Activated CD8-positive, alpha-beta memory T cell treated with anti-CD3 and anti-CD28 coated beads, Interleukin-2, amount 10 ng/mL, durations not matched to agents 7 days and 5 days (primary cell): ENCODE data around the gene GEMIN2. TPM values are rescaled to one million over a fixed set of nuclear protein-coding genes. Genes with fewer than 3 reads are reported as not detected.
A peak's percentile ranks its signal among the peaks of the same experiment; 100 is the strongest.
"Not testable (repeated sequence)": the region's sequence is repeated elsewhere in the genome, so short reads cannot be mapped to it uniquely, and the experiment has no call there.

Experiments used
- ATAC-seq: fragments of 150-1000 bp; cut with Tn5 transposase; one replicate; pipeline ENCODE4 v1.10.0; 2021; ENCODE audit warnings: moderate library complexity
- CTCF ChIA-PET: fragments of 350-600 bp; sonication (Branson Sonifier 250); formaldehyde crosslinking; loops from one replicate; lab custom pipeline; 2021; ENCODE audit warnings: antibody characterized with exemption; lab: Charles Lee
- DNase-seq: peaks from one replicate; pipeline ENCODE4 v3.0.0-alpha.2; 2020
- H3K27ac Mint-ChIP-seq: one replicate; pipeline ENCODE4 v1.8.0; 2021; ENCODE audit warnings: mild to moderate bottlenecking, mixed read lengths
- H3K27me3 Mint-ChIP-seq: one replicate; pipeline ENCODE4 v1.8.0; 2021; ENCODE audit warnings: mixed read lengths
- H3K36me3 Mint-ChIP-seq: one replicate; pipeline ENCODE4 v1.8.0; 2021; ENCODE audit warnings: mild to moderate bottlenecking, mixed read lengths
- H3K4me1 Mint-ChIP-seq: one replicate; pipeline ENCODE4 v1.8.0; 2021; ENCODE audit warnings: mixed read lengths
- H3K4me3 Mint-ChIP-seq: one replicate; pipeline ENCODE4 v1.8.0; 2021; ENCODE audit warnings: mild to moderate bottlenecking, moderate library complexity, mixed read lengths
- H3K9me3 Mint-ChIP-seq: one replicate; pipeline ENCODE4 v1.8.0; 2022; ENCODE audit warnings: low read depth, mixed read lengths
- total RNA-seq, 2 experiments: library from RNA; stranded (reverse); gene quantifications; one replicate each; pipeline ENCODE4 v1.2.3, GENCODE V29; 2021

The GEMIN2 gene
- total RNA-seq, 2 experiments from 2014 or later: 22.5 to 26.3 TPM

DNA sequence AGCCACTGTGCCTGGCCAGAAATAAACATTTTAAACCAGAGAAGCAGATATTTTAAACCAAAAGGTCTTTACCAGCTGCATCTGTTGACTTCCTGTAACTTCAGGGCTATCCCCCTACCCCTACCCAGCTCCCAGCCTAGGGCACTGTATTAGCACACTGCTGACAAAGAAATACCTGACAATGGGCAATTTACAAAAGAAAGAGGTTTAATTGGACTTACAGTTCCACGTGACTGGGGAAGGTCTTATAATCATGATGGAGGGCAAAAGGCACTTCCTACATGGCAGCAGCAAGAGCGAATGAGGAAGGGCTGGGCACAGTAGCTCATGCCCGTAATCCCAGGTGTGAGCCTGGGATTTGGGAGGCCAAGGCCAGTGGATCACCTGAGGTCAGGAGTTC lies 26.0 kb downstream of the GEMIN2 start:
- no peak for DNase-seq
- peak overlapping the region; percentile 3 for H3K27ac Mint-ChIP-seq
- H3K4me1 Mint-ChIP-seq: no peaks in the 10 kb centered on the region
- no peaks in the 10 kb centered on the region for H3K27me3 Mint-ChIP-seq
- no peak for ATAC-seq
- CTCF ChIA-PET: interaction anchor here (1.0 kb wide), 1 partner anchor 273 kb away, joined by 3 read pairs; no protein-coding TSS in a partner anchor
- H3K9me3 Mint-ChIP-seq: peaks cover 2% of the 10 kb centered on the region
- H3K36me3 Mint-ChIP-seq: peaks cover 48% of the 10 kb centered on the region
- no peak overlapping the region for H3K4me3 Mint-ChIP-seq

DNA sequence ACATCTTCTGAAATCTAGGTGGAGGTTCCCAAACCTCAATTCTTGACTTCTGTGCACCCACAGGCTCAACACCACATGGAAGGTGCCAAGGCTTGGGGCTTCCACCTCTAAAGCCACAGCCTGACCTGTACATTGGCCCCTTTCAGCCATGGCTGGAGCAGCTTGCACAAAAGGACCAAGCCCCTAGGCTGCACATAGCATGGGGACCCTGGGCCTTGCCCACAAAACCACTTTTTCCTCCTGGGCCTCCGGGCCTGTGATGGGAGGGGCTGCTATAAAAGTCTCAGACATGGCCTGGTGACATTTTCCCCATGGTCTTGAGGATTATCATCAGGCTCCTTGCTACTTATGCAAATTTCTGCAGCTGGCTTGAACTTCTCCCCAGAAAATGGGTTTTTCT lies 27.5 kb downstream of the GEMIN2 start:
- H3K4me3 Mint-ChIP-seq, H3K27me3 Mint-ChIP-seq, H3K27ac Mint-ChIP-seq, ATAC-seq, H3K9me3 Mint-ChIP-seq, CTCF ChIA-PET, H3K4me1 Mint-ChIP-seq, DNase-seq: not testable (repeated sequence)
- H3K36me3 Mint-ChIP-seq: peaks cover 44% of the 10 kb centered on the region

DNA sequence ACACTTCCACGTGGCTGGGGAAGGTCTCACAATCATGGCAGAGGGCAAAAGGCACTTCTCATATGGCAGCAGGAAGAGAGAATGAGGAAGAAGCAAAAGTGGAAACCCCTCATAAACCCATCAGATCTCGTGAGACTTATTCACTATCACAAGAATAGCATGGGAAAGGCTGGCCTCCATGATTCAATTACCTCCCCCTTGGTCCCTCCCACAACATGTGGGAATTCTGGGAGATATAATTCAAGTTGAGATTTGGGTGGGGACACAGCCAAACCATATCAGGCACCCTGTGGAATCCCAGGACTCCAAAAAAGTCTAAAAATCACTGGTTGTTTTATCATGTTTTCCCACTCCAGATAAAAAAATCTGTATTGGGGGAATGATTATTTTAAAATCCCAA lies 29.1 kb downstream of the GEMIN2 start:
- peaks cover 50% of the 10 kb centered on the region for H3K36me3 Mint-ChIP-seq
- DNase-seq: not testable (repeated sequence)

DNA sequence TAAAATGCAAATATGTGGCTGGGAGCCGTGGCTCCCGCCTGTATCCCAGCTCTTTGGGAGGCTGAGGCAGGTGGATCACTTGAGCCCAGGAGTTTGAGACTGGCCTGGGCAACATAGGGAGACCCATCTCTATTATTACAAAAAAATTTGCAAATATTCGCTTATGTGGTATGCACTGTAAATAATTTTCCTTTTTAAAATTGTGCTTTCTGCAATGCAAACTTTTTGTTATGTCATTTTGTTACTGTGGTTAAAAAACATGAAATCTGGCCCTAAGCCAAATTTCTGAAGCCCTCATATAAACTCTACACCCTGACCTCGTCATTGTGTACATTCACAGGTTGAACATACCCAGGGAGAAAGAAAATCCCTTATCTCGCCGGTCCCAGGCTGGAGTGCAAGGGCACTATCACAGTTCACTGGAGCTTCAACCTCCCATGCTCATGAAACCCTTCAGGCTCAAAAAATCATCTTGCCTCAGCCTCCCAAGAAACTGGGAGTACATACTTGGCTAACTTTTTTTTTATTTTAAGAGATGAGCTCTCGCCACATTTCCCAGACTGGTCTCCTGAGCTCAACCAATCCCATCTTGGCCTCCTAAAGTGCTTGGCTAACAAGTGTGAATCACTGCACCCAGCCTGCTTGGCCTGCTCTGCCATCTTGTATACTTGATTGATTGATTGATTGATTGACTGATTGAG lies 31.3 kb downstream of the GEMIN2 start:
- no peak overlapping the region for H3K27ac Mint-ChIP-seq

More for the DNA sequence above, 29.1 kb downstream of the GEMIN2 start:
- CTCF ChIA-PET, H3K9me3 Mint-ChIP-seq, H3K4me1 Mint-ChIP-seq, ATAC-seq, H3K4me3 Mint-ChIP-seq, H3K27me3 Mint-ChIP-seq, H3K27ac Mint-ChIP-seq: not testable (repeated sequence)

GRCh38 chr14:39154594-39155189 lies 40.6 kb downstream of the GEMIN2 start:
- H3K36me3 Mint-ChIP-seq: peaks cover 30% of the 10 kb centered on the region

More for the DNA sequence above, 31.3 kb downstream of the GEMIN2 start:
- Mint-ChIP-seq H3K4me1 (no peaks in the 10 kb centered on the region), H3K4me3 (no peak overlapping the region), H3K9me3 (peaks cover 2% of the 10 kb centered on the region), H3K27me3 (no peaks in the 10 kb centered on the region), H3K36me3 (peaks cover 47% of the 10 kb centered on the region)
- CTCF ChIA-PET: no interaction called here
- ATAC-seq: no peak
- no peak for DNase-seq

GRCh38 chr14:39157491-39157890 lies 43.4 kb downstream of the GEMIN2 start:
- no peak overlapping the region for H3K4me3 Mint-ChIP-seq
- no peak overlapping the region for H3K27ac Mint-ChIP-seq
- DNase-seq: no peak
- peaks cover 36% of the 10 kb centered on the region for H3K36me3 Mint-ChIP-seq
- CTCF ChIA-PET: interaction anchor here (0.7 to 0.9 kb wide), 2 partner anchors 13 to 69 kb away, joined by 3 to 4 read pairs; partner anchors contain the start of gene TRAPPC6B
- no peaks in the 10 kb centered on the region for H3K27me3 Mint-ChIP-seq
- H3K4me1 Mint-ChIP-seq: peaks cover 10% of the 10 kb centered on the region
- ATAC-seq: no peak
- no peaks in the 10 kb centered on the region for H3K9me3 Mint-ChIP-seq

More at GRCh38 chr14:39154594-39155189, 40.6 kb downstream of the GEMIN2 start:
- CTCF ChIA-PET: interaction anchor here (1.1 kb wide), 1 partner anchor 15 kb away, joined by 3 read pairs; the partner anchor contains the start of gene TRAPPC6B
- no peaks in the 10 kb centered on the region for H3K27me3 Mint-ChIP-seq
- H3K27ac Mint-ChIP-seq: no peak overlapping the region
- ATAC-seq (no peak), DNase-seq (no peak)
- peaks cover 6% of the 10 kb centered on the region for H3K4me1 Mint-ChIP-seq
- no peak overlapping the region for H3K4me3 Mint-ChIP-seq
- no peaks in the 10 kb centered on the region for H3K9me3 Mint-ChIP-seq

DNA sequence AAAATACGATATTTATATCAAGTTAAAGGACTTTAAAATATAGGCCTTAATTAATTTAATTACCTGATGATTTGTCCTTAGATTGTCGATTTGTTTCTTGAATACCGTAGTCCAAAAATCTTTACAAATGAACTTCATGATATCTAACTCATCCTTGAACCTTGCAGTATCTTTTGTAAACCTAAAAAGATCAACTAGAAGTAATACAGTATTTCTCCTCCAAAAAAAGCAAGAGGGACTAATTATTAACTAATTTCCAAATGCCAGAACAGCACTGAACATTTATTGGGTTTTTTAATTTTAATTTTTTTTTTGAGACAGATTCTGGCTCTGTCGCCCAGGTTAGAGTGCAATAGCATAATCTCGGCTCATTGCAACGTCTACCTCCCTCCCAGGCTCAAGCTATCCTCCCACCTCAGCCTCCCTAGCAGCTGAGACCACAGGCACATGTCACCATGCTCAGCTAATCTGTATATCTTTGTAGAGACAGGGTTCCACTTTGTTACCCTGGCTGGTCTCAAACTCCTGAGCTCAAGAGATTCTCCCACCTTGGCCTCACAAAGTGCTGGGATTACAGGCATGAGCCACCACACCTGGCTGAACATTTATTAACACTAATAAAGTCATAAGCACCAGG lies 44.2 kb downstream of the GEMIN2 start:
- no peaks in the 10 kb centered on the region for H3K27me3 Mint-ChIP-seq
- CTCF ChIA-PET: interaction anchor here (0.9 kb wide), 1 partner anchor 12 kb away, joined by 3 read pairs; the partner anchor contains the start of gene TRAPPC6B
- no peak for DNase-seq
- peaks cover 13% of the 10 kb centered on the region for H3K4me1 Mint-ChIP-seq
- H3K36me3 Mint-ChIP-seq: peaks cover 40% of the 10 kb centered on the region
- H3K27ac Mint-ChIP-seq: no peak overlapping the region
- no peaks in the 10 kb centered on the region for H3K9me3 Mint-ChIP-seq
- no peak for ATAC-seq
- H3K4me3 Mint-ChIP-seq: no peak overlapping the region

DNA sequence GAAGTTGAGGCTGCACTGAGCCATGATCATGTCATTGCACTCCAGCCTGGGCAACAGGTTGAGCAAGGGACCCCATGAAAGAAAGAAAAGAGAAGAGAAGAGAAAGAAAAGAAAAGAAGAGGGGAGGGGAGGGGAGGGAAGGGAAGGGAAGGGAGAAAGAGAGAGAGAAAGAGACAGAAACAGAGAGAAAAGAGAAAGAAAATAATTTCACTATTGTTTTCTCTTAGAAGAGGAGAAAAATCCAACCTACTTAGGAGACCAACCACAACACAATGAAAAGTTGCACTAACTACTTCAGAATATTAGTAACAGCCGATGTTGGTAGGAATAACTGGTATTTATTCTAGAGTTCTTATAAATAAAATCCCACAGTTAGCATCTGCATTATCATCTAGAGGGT lies 46.4 kb downstream of the GEMIN2 start:
- Mint-ChIP-seq H3K27ac (no peak overlapping the region), H3K4me1 (peaks cover 18% of the 10 kb centered on the region), H3K36me3 (peaks cover 47% of the 10 kb centered on the region), H3K27me3 (no peaks in the 10 kb centered on the region), H3K9me3 (no peaks in the 10 kb centered on the region), H3K4me3 (no peak overlapping the region)
- CTCF ChIA-PET: no interaction called here
- ATAC-seq (no peak), DNase-seq (no peak)

DNA sequence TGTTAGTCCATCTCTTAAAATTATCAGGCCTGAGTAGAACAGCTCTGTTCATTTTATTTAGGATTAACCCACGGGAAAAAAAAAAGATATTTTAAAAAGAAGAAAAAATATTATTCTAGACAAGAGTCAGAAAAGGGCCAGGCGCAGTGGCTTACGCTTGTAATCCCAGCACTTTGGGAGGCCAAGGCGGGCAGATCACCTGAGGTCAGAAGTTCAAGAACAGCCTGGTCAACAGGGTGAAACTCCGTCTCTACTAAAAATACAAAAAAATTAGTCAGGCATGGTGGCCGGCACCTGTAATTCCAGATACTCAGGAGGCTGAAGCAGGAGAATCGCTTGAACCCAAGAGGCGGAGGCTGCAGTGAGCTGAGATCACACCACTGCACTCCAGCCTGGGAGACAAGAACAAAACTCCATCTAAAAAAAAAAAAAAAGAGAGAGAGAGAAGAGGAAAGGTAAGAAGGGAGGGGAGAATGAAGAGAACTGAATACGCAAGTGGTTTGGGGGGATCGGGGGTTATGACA lies 53.7 kb downstream of the GEMIN2 start:
- CTCF ChIA-PET: interaction anchor here (1.1 to 1.3 kb wide), 3 partner anchors 25 to 259 kb away, joined by 3 to 4 read pairs (median 3); no protein-coding TSS in a partner anchor
- not testable (repeated sequence) for H3K9me3 Mint-ChIP-seq, DNase-seq, H3K27ac Mint-ChIP-seq, ATAC-seq, H3K27me3 Mint-ChIP-seq
- H3K4me1 Mint-ChIP-seq: peaks cover 44% of the 10 kb centered on the region
- peaks cover 25% of the 10 kb centered on the region for H3K36me3 Mint-ChIP-seq
- H3K4me3 Mint-ChIP-seq: peak overlapping the region; percentile 87

DNA sequence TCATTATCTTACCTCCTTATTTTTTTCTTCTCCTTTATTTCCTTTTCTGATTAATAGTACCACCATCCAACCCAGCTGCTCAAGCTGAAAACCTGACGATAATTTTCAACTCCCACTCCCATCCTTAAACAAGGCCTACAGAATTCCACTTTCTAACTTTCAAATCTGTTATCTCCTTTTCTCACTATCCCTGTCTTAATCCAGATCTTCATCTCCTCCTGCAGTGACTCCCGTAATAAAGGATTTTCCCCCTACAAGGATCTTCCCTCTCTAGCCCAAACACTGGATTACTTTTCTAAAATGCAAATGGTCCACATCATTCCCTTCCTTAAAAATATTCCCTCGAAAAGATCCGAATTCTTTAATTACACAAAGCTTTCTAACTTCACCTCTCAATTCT lies 54.5 kb downstream of the GEMIN2 start:
- Mint-ChIP-seq H3K9me3 (no peaks in the 10 kb centered on the region), H3K27me3 (no peaks in the 10 kb centered on the region), H3K36me3 (peaks cover 21% of the 10 kb centered on the region), H3K4me1 (peaks cover 46% of the 10 kb centered on the region), H3K4me3 (peak overlapping the region; percentile 87), H3K27ac (peak overlapping the region; percentile 1)
- DNase-seq (no peak), ATAC-seq (no peak)
- CTCF ChIA-PET: interaction anchor here (1.1 to 1.3 kb wide), 2 partner anchors 44 to 259 kb away, joined by 3 read pairs; no protein-coding TSS in a partner anchor

GRCh38 chr14:39169541-39169900 lies 55.4 kb downstream of the GEMIN2 start:
- Mint-ChIP-seq H3K27me3 (no peaks in the 10 kb centered on the region), H3K4me3 (peak overlapping the region; percentile 87), H3K4me1 (peaks cover 49% of the 10 kb centered on the region), H3K9me3 (no peaks in the 10 kb centered on the region), H3K36me3 (peaks cover 17% of the 10 kb centered on the region), H3K27ac (peak overlapping the region; percentile 99)
- ATAC-seq: no peak
- CTCF ChIA-PET: interaction anchor here (1.0 to 1.7 kb wide), 8 partner anchors 12 to 97 kb away, joined by 3 to 9 read pairs (median 6); partner anchors contain the start of genes GEMIN2 and SEC23A
- DNase-seq: no peak

GRCh38 chr14:39173198-39173597 lies 59.1 kb downstream of the GEMIN2 start:
- Mint-ChIP-seq H3K27ac (peak overlapping the region; percentile 45), H3K4me3 (peak overlapping the region; percentile 16), H3K4me1 (peaks cover 53% of the 10 kb centered on the region), H3K27me3 (no peaks in the 10 kb centered on the region), H3K9me3 (no peaks in the 10 kb centered on the region), H3K36me3 (peaks cover 31% of the 10 kb centered on the region)
- DNase-seq (no peak), ATAC-seq (no peak)
- CTCF ChIA-PET: no interaction called here
